Measurements from ENCODE around the gene NCOA7.

- no peak for TF ChIP-seq YY1 (IDR thresholded peaks at IDR 0.05; ENCODE audit: insufficient read depth, insufficient read length)
- TF ChIP-seq SUZ12 (IDR thresholded peaks at IDR 0.05; ENCODE audit: extremely low read depth, insufficient read depth, insufficient read length), result no peak
- no peak for TF ChIP-seq ZNF274 (IDR thresholded peaks at IDR 0.05; ENCODE audit: low read depth, low read length)
Observed at GRCh38 chr6:125871365-125871764, 80.6 kb downstream of the NCOA7 start.
